Ovary (tissue), 9 donors: Measurements from ENCODE around the gene DPP7. TPM values are rescaled to one million over a fixed set of nuclear protein-coding genes. Genes with fewer than 3 reads are reported as not detected.

Source experiments
- DNase-seq, 5 donors: peaks; one replicate each; pipeline ENCODE4 v3.0.0-alpha.2; 2019 to 2020
- H3K27ac ChIP-seq, 2 donors: fragments of 200-600 bp; one replicate each; pipeline versions ENCODE4 v1.5.1 to v1.8.0; 2019 to 2022
- H3K27me3 ChIP-seq: fragments of 200-600 bp; one replicate; pipeline ENCODE4 v1.8.0; 2022
- H3K36me3 ChIP-seq: fragments of 200-600 bp; sonication (generic); one replicate; pipeline ENCODE4 v1.5.1; 2019
- H3K4me1 ChIP-seq: one replicate; pipeline ENCODE4 v1.8.1; 2013; ENCODE audit warnings: mild to moderate bottlenecking, moderate library complexity; ENCODE audit not compliant: insufficient read depth
- H3K4me3 ChIP-seq: fragments of 200-600 bp; sonication (generic); one replicate; pipeline ENCODE4 v1.5.1; 2017
- H3K9me3 ChIP-seq, 2 donors: fragments of 200-600 bp in 1 of 2; sonication (generic) in 1 of 2; one replicate each; pipeline versions ENCODE4 v1.5.1 to v1.8.1; 2013 to 2019; ENCODE audit warnings: mild to moderate bottlenecking in 1 of 2, moderate library complexity in 1 of 2
- EP300 ChIP-seq: sonication (generic); formaldehyde crosslinking; IDR thresholded peaks from one replicate; pipeline ENCODE4 v1.6.1; 2017; ENCODE audit warnings: antibody characterized with exemption
- POLR2A ChIP-seq: fragments of 450-650 bp; IDR thresholded peaks from one replicate; pipeline ENCODE4 v1.6.1; 2017; ENCODE audit warnings: antibody characterized with exemption, mild to moderate bottlenecking, moderate library complexity
- WGBS, 3 donors: extraction: QIAGEN DNeasy Blood & Tissue Kit in 1 of 3; methylation state at CpG; one replicate each; pipeline versions ENCODE4 v1.1.5 to v1.1.7; 2013 to 2017; 5-methylcytosine and 5-hydroxymethylcytosine counted together
- intact Hi-C, 4 donors: fragments of 100-400 bp; cut with DNase I; formaldehyde crosslinking; loops; one replicate each; pipeline versions ENCODE4 v1.11.0 to v1.15.1; 2022 to 2023
- polyA plus RNA-seq, 2 donors: library from polyadenylated mRNA; stranded (reverse); fragments of 200-250 nt in 1 of 2; fragments of 350-450 nt in 1 of 2; fragmentation: Illumina TruSeq in 1 of 2; extraction: RNeasy Lipid Tissue Mini Kit (QIAGEN cat#74804) in 1 of 2; gene quantifications; one replicate each; pipeline ENCODE4 v1.2.3, GENCODE V29; 2013 to 2014
- total RNA-seq, 7 donors: library from RNA; depleted of rRNA in 2 of 7; stranded (reverse); fragments of >200 nt in 2 of 7; fragmentation: NEBNext Ultra II Directional in 3 of 7; extraction: Animal tissue kit (Norgen Biotek cat#: 25700) in 3 of 7; gene quantifications; one replicate each; pipeline versions ENCODE4 v1.1.0 to v1.2.4, GENCODE V29; 2016 to 2023
- TF ChIP-seq, protein P1 (sequence below), 3 donors: fragments of 450-650 bp in 2 of 3; fragments of 200-600 bp in 1 of 3; IDR thresholded peaks; one replicate each; pipeline versions ENCODE4 v1.5.1 to v1.8.0; 2016 to 2022; ENCODE audit warnings: antibody characterized with exemption in 3 of 3, mild to moderate bottlenecking in 1 of 3
- donor health status: DM: no; HTN: no; CAD: no; lungs with moderate emphysema.
- donor health status: DM: no; HTN: no; CAD: no.
- donor health status: Bipolar disorder and iron deficiency.
- donor health status: DM: yes; HTN: yes; CAD: no.
- donor health status: DM: no; HTN: no; CAD: no.
- donor health status: DM: yes; HTN: yes; CAD: no.

DPP7 gene
- total and polyA plus RNA-seq, 9 donors, result 3.0 to 117 (median 88.7) TPM

DNA sequence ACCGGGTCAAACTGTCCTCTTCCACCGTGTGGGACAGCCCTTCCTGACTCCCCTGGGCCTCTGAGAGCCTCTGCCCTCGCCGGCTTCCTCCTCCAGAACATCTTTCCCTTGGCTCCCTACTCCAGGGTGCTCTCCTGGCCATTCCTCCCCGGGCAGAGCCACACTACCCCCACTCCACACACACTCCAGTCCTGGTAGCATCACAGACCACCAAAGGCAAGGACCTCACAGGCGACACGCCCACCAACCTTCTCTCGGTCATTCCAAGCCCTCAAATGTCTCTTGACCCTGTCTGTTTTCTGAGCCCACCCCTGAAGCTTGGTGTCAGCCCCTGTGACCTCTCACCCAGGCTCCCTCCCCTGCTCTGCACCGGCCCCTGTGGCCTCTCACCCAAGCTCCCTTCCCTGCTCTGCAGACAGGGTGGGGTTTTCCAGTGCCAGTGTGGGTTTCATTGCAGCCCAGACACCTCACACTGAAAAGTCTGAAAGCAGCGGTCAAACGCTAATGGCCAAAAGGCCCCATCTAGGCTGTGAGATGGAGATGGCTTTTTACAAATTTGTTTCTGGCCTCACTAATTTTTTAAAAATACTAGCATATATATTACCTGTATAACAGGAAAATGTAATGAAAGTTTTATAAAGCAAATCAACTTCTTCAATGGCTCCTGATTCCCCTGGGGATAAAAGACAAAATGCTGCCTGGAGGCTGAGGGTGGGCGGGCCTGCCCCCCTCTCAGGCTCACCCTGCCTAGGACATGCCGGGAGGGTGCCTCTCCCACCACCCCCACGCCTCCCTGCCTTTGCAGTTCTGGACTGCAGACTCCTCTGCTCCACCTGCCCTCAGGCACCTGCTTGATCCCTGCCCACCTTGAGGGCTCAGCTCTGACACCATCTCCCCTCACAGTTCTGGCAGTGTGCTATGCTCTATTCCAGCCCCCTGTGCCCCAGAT is 44.8 kb upstream of the DPP7 start:
- peaks cover 6% of the 10 kb centered on the region for H3K27me3 ChIP-seq
- 24 to 42% (median 28%) methylated on average over 14 of the region's 14 CpGs for WGBS, 3 donors
- TF ChIP-seq, protein P1, sequence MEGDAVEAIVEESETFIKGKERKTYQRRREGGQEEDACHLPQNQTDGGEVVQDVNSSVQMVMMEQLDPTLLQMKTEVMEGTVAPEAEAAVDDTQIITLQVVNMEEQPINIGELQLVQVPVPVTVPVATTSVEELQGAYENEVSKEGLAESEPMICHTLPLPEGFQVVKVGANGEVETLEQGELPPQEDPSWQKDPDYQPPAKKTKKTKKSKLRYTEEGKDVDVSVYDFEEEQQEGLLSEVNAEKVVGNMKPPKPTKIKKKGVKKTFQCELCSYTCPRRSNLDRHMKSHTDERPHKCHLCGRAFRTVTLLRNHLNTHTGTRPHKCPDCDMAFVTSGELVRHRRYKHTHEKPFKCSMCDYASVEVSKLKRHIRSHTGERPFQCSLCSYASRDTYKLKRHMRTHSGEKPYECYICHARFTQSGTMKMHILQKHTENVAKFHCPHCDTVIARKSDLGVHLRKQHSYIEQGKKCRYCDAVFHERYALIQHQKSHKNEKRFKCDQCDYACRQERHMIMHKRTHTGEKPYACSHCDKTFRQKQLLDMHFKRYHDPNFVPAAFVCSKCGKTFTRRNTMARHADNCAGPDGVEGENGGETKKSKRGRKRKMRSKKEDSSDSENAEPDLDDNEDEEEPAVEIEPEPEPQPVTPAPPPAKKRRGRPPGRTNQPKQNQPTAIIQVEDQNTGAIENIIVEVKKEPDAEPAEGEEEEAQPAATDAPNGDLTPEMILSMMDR (IDR thresholded peaks at IDR 0.05), result no peak
- TF ChIP-seq EP300 (no peak), POLR2A (no peak)
- no peaks in the 10 kb centered on the region for H3K9me3 ChIP-seq
- H3K4me1 ChIP-seq, result peaks cover 6% of the 10 kb centered on the region
- H3K36me3 ChIP-seq, result no peaks in the 10 kb centered on the region
- no peak overlapping the region for H3K4me3 ChIP-seq
- intact Hi-C loops, result no loop called here
- no peak for DNase-seq
- no peak overlapping the region for H3K27ac ChIP-seq

DNA sequence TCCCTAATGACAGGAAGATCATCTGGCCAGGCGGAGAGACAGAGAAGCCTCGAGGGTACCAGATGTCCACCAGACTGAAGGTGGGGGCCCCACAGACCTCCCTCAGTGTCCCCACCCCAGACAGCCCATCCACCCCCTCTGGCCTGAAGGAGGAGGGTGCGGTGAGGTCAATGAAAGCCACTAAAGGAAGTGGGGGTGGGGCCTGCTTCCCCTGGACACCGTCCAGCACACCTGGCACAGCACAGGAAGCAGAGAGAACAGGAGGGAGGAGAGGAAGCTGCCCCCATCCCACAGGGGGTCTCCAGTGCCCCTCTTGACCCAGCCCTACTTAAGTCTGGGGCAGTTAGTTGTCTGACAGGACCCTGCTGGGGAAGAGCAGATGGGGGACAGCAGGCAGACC is 44.1 kb upstream of the DPP7 start:
- intact Hi-C loops, result no loop called here
- 24 to 37% (median 30%) methylated on average over 4 of the region's 4 CpGs for WGBS, 3 donors

DNA sequence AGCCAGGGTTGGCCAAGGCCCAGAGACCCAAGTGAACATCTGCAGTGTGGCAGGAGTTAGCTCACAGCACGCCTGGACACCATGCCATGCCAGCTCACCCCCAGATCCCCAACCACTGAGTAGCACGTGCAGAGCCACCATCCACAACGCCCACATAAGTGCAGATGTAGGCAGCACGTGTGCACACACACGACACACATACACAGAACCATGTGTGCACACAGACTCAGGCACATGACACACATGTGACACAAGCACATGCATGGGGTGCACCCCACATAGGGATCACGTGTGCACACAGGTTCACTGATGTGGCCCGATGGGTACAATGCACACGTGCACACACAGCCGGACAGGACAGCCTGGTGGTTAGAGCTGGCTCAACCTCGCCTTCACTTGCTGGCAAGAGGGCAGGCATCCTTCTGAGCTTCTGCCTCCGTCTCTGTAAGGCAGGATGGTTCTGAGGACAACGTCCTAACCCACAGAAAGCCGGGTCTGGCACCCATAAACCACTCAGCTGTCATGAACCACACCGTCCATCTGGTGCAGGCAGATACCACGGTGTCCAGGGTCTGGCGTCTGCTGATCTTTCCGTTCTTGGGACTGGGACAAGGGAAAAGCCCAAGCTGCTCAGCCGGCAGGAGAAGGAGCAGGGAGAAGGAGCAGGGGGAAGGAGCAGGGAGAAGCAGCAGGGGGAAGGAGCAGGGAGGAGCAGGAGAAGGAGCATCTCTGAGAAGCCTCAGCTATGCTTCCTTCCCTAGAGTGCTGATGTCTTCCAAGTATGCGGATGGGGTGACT is 43.3 kb upstream of the DPP7 start:
- Histone ChIP-seq H3K4me1 (peaks cover 6% of the 10 kb centered on the region), H3K27me3 (no peaks in the 10 kb centered on the region), H3K4me3 (no peak overlapping the region), H3K27ac (no peak overlapping the region), H3K36me3 (no peaks in the 10 kb centered on the region), H3K9me3 (no peaks in the 10 kb centered on the region)
- TF ChIP-seq EP300 (no peak), POLR2A (no peak)
- TF ChIP-seq, protein P1 (IDR thresholded peaks at IDR 0.05), result no peak
- no peak for DNase-seq
- 47 to 52% (median 52%) methylated on average over 19 of the region's 19 CpGs for WGBS, 3 donors
- intact Hi-C loops, result no loop called here

More for the DNA sequence above, 44.1 kb upstream of the DPP7 start:
- TF ChIP-seq EP300 (no peak), POLR2A (no peak)
- TF ChIP-seq, protein P1 (IDR thresholded peaks at IDR 0.05), result no peak
- Histone ChIP-seq H3K9me3 (no peaks in the 10 kb centered on the region), H3K27ac (no peak overlapping the region), H3K4me1 (peaks cover 6% of the 10 kb centered on the region), H3K36me3 (no peaks in the 10 kb centered on the region), H3K4me3 (no peak overlapping the region), H3K27me3 (no peaks in the 10 kb centered on the region)
- no peak for DNase-seq

DNA sequence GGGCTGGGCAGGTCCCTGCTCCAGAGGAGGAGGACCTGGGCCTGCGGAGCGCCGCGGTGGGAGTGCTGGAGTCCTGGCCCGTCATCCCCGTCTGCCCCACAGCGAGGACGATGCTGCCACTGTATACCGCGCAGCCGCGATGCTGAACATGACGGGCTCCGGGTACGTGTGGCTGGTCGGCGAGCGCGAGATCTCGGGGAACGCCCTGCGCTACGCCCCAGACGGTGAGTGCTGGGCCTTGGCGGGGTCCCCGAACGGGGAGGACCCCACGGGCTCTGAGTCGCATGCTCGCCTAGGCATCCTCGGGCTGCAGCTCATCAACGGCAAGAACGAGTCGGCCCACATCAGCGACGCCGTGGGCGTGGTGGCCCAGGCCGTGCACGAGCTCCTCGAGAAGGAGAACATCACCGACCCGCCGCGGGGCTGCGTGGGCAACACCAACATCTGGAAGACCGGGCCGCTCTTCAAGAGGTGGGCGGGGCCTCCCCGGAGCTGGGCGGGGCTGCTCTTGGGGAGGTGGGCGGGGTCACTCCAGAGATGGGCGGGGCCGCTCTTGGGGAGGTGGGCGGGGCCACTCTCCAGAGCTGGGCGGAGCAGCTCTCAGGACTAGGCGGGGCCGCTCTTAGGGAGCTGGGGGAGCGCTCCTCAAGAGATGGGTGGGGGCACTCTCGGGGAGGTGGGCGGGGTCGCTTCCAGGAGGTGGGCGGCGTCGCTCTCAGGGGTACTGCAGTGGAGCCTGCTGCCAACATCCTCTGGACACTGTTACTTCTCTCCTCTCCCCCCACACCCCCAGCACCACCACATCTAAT is 42.2 kb upstream of the DPP7 start:
- H3K4me3 ChIP-seq, result no peak overlapping the region
- no peak overlapping the region for H3K27ac ChIP-seq
- no peaks in the 10 kb centered on the region for H3K9me3 ChIP-seq
- WGBS, 3 donors, result 1 to 2% (median 2%) methylated on average over 51 to 65 of the region's 65 CpGs
- H3K27me3 ChIP-seq, result no peaks in the 10 kb centered on the region
- DNase-seq, result no peak
- TF ChIP-seq, protein P1 (IDR thresholded peaks at IDR 0.05), result no peak
- no peak for TF ChIP-seq EP300
- no peak for TF ChIP-seq POLR2A
- H3K36me3 ChIP-seq, result no peaks in the 10 kb centered on the region
- intact Hi-C loops, result no loop called here
- H3K4me1 ChIP-seq, result peaks cover 4% of the 10 kb centered on the region
